HEK293T (cell line): ENCODE results near the gene PRIMA1.

Experiments
- FOXA1 ChIP-seq: fragments of 450-650 bp; IDR thresholded peaks from 2 replicates; pipeline ENCODE4 v1.6.1; 2016; ENCODE audit warnings: mild to moderate bottlenecking
- HDGF ChIP-seq: fragments of 450-650 bp; IDR thresholded peaks from 2 replicates; pipeline ENCODE4 v1.6.1; 2017; ENCODE audit warnings: antibody characterized with exemption, borderline replicate concordance
- LEF1 ChIP-seq: fragments of 450-650 bp; IDR thresholded peaks from 2 replicates; pipeline ENCODE4 v1.6.1; 2017; ENCODE audit warnings: mild to moderate bottlenecking, borderline replicate concordance
- NFRKB ChIP-seq: fragments of 450-650 bp; IDR thresholded peaks from 2 replicates; pipeline ENCODE4 v1.6.1; 2016; ENCODE audit warnings: mild to moderate bottlenecking, moderate library complexity
- SP1 ChIP-seq: fragments of 450-650 bp; IDR thresholded peaks from 2 replicates; pipeline ENCODE4 v1.6.1; 2017
- SUZ12 ChIP-seq: fragments of 450-650 bp; IDR thresholded peaks from 2 replicates; pipeline ENCODE4 v1.6.1; 2016; ENCODE audit warnings: mild to moderate bottlenecking

DNA sequence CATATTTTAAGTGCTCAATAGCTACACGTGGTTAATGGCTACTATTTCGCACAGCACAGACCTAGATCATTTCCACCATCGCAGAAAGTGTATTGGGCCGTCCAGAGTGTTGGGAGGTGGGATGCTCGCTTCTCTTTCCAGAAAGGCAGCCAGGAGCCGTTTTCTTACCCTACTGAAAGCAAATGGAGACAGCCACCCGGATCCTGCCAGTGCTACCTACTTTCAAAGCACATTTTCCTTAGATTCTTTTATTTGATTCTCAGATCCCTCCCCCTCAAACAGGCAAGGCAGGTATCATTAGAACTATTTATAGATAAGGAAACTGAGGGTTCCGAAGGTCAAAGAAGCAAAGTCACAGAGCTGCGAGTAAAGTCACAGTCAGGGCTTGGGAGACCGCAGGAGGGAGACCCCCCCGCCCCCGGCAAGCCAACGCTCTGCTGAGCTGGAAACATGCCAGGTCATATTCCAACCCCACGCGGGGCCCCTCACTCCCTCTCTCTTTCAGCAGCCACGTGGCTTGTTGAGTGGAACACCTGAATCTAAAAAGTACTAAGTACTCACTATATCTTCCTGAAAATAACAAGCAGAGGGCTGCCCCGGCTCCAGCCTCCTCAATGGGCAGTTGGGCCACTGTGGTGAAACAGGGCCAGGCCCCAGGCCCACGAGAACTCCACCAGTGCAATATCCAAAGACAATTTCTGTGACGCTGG, 36.2 kb downstream of the PRIMA1 start:
- TF ChIP-seq HDGF (no peak), NFRKB (no peak), LEF1 (no peak), SUZ12 (no peak), SP1 (no peak), FOXA1 (no peak)
